NCI-H128 (cell line): ENCODE data around the gene CYB5R4.

Experiments used
- DNase-seq: peaks from one replicate; lab custom pipeline; 2025; ENCODE audit not compliant: unreplicated experiment; lab: John Stamatoyannopoulos, UW

The CYB5R4 gene

DNA sequence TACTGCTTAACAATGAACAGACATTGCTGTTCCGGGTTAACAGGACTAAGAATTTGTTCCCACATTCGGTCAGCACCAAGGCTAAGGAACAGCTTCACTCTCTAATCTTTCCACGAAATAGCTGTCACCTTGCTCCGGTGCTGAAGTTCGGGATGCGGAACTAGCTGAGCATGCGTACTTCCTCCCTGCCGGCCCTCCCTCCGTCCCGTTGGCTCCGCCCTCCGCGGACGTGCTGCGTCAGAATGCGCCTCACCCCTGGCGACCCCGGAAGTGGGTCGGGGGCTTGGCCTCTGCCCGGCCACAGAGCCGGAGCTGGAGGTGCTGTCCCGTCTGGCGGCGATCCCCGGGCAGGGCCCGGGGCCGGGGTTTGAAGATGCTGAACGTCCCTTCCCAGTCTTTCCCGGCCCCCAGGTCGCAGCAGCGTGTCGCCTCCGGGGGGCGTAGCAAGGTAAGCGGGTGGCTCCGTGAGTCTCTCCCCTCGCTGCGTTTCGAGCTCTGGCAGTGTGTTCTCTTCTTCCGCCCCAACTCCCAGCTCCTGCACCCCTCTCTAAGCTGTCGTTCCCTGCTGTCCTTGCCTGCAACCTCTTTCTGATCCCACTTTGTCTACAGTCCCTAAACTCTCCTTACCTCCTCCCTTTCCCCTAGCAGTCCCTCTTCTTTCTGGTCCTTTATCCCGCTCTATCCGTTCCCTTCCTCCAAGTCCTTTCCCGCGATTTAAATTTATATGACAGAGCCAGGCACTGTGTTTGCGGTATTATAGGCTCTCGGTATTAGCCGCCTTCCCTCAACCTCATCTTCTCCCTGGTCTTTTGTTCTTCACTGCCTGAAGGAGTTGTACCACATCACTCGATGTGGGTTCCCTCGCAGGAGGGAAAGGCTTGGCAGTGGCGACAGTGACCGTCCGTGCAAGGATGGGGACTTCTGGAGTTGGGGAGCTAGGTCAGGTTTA lies at the start of gene CYB5R4:
CYB5R4 (plus strand) TSS at position 280 of the 949 bp plus-strand sequence; CDS start at position 374, 94 bp downstream.
- DNase-seq: peak; percentile 71

GRCh38 chr6:83812595-83812994 lies 46.9 kb upstream of the CYB5R4 start:
- no peak for DNase-seq

GRCh38 chr6:83815631-83816272 lies 43.7 kb upstream of the CYB5R4 start:
- DNase-seq: no peak

GRCh38 chr6:83822629-83823169 lies 36.8 kb upstream of the CYB5R4 start:
- DNase-seq: no peak

- no peak for DNase-seq
Measured at GRCh38 chr6:83824388-83824801, 35.1 kb upstream of the CYB5R4 start.

DNA sequence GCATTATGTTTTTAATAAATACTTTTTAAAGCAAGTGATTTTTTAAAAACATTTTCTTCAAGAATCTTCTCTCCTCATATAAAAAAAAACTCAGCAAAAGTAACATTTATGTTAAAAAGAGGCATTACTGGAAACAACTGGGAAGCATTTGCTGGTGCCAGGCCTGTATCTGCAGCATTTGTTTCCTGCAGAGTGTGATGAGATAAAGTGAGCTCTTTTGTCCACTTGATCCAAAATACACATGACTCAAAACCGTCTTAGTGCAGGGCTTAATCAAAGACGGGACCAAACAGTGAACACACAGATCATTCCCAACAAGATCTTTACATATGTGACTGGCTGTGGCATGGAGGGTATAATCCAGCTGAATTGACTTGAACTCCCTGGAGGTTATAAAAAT lies 34.7 kb upstream of the CYB5R4 start:
- DNase-seq: no peak

DNA sequence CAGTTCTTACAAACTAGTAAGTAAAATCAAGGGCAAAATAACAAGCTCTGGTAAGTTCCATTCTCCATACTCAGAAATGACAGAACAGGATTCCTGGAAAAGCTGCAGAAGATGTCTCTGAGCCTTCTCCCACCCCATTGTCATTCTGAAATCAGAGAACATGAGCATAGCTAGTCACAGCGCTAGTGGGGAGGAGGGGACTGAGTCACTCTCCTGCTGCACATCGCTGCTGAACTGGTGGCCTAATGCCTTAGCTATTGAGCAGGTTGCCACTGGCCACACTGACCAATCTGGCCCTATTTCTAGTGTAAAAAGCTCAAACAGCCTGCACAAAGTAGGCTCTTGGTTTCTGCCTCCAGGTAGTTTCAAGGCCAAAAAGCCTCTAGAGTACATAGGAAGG lies 32.4 kb upstream of the CYB5R4 start:
- no peak for DNase-seq

GRCh38 chr6:83838727-83839126 lies 20.8 kb upstream of the CYB5R4 start:
- DNase-seq: no peak

DNA sequence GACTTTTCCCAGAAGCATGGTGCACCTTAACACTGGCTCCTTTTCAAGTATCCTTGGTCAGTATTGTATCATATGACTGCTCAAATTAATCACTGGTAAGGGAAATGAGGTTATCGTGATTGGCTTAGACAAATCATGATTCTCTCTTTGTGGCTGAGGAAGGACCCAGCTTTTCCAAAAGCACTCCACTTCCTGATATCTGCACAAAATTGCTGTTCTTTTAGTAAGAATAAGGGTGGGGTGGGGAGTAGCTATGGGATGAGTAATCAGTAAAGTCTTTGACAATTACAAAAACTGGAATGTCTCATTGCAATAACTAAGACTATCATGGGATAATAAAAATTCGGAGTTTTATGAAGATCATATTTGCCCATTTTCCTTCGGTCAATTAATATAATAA lies 15.3 kb upstream of the CYB5R4 start:
- no peak for DNase-seq

DNA sequence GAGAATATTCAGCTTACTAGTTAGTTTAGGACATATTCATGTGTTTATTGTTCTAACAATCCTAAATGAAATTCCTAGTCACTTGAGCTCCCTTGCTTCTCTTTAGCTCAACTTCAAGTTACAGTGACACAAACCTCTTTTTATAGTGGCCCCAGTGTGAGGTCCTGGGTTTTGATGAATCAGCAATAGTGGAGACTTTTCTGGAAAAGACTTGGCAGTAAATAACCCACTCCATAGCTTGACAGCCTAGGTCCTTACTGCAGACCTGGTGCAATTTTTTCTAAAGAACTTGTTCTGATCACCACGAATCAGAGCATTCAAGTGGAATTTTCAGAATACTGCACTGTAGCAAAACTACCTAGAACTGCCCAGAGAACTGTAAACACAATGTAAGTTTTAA lies 13.2 kb upstream of the CYB5R4 start:
- DNase-seq: no peak

DNA sequence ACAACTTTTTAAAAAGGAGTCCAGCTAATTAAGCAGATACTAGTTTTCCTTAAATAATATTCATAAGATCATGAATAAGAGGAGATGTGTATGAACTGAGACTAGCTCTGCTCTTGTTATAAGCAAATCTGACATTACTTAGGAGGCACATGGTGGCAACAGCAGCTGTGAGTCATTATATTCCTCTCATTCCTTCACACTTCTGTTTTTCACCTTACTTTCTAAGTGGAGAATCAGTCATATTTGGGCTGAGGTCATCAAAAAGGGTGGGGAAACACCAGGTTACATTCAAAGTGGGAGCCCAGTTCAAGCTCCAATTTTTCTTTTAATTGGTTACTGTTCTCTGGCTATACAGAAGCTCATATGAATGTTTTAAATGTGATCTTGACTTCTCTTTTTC lies 12.3 kb upstream of the CYB5R4 start:
- no peak for DNase-seq

- DNase-seq: no peak
Measured at GRCh38 chr6:83849127-83849526, 10.4 kb upstream of the CYB5R4 start.

DNA sequence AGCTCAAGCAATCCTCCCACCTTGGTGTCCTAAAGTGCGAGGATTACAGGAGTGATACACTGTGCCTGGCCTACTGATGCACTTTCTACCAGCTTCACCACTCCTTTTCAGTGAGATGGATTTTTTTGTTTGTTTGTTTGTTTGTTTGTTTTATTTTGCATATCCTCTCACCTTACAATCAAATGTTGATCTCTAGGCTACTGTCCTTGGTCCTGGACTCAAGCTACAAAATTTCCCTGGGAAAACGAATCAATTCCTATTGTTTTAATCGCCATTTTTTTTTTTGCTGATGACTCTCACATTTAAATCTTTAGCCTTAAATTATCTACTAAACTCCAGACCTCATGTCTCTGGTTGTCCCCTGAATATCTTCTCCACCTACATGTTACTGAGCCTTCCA lies 9.9 kb upstream of the CYB5R4 start:
- no peak for DNase-seq

DNA sequence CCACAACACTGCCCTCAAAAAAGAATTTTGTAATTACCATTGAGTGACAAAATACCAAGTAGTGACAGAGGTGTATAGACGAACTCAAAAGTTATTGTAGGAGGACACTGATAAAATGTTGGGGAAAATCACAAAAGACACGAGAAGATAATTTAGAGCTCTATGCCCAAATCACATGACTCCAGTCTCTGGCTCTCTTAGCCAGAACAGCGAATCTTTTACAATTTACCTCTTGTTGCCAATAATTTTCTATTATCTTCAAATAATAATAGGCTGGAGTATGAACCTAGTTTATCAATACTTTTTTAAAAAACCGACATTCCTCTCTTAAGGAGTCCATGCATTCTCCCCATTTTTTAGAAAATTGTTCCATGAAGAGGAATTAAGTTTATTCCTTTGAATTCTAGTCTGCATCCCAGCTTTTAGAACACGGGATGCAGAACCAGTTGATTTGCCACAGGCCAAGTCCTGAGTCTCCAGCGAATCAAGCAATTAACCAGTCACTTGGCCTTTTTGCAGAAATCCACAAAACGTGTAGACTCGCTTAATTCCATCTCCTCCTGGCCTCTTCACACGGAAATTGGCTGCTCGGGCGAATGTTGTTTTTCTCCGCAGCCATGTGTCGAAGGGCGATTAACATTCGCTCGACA lies 6.8 kb upstream of the CYB5R4 start:
- no peak for DNase-seq

- peak; percentile 49 for DNase-seq
Measured at GRCh38 chr6:83853178-83854000, 6.1 kb upstream of the CYB5R4 start, which contains the start of gene RIPPLY2. TSS of gene RIPPLY2 (plus strand) at chr6:83853360. CDS start at chr6:83853417, 57 bp downstream.

GRCh38 chr6:83854001-83854501 lies 5.4 kb upstream of the CYB5R4 start:
- DNase-seq: no peak

DNA sequence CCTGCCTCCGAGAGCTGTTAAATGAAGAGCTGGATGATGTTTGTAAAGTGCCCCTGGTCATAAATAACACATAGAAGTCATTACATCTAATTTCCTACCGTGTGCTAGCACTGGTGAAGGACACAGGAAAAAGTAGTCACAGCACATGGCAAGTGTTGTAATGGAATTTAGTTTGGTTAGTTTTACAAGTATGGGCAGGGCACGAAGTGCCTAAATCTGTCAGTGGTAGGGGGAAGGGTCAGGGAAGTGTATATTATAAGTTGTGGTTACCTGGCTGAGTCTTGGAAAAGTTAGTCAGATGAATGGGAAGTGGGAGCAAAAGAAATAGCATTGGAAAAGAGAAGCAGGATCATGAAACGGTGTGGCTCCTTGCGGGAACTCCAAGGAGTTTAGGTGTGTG lies 4.7 kb upstream of the CYB5R4 start:
- DNase-seq: no peak

GRCh38 chr6:83860359-83860755 lies 868 bp downstream of the CYB5R4 start:
- no peak for DNase-seq

- DNase-seq: no peak
Measured at GRCh38 chr6:83860782-83861495, 1.4 kb downstream of the CYB5R4 start.
